Spleen (tissue), 7 donors: ENCODE data around the gene TNFAIP8.

Experiments
- POLR2A ChIP-seq, 3 donors: fragments of 450-650 bp; IDR thresholded peaks; one replicate each; pipeline ENCODE4 v1.5.1; 2017; ENCODE audit warnings: antibody characterized with exemption in 3 of 3, mild to moderate bottlenecking in 1 of 3
- POLR2AphosphoS5 ChIP-seq, 3 donors: sonication (generic); formaldehyde crosslinking; IDR thresholded peaks; one replicate each; pipeline ENCODE4 v1.5.1; 2017; ENCODE audit warnings: antibody characterized with exemption in 3 of 3
- TF ChIP-seq, protein P1 (sequence below), 11 experiments: fragments of 200-600 bp in 7 of 11; fragments of 450-650 bp in 4 of 11; sonication (generic) in 4 of 11; IDR thresholded peaks in 8 of 11; conservative IDR thresholded peaks in 3 of 11; 1 replicate in 7 of 11; 2 replicates in 4 of 11; pipeline versions ENCODE4 v1.4.0 to v1.8.0; 2016 to 2021; ENCODE audit warnings: antibody characterized with exemption in 11 of 11, inconsistent platforms in 4 of 11, mild to moderate bottlenecking in 1 of 11
- donor health status: DM: no; HTN: no; CAD: no; lungs with moderate emphysema.
- donor health status: DM: no; HTN: no; CAD: no.
- donor health status: DM: no; HTN: no; CAD: no.

- TF ChIP-seq POLR2A (IDR thresholded peaks at IDR 0.05) (no peak), POLR2AphosphoS5 (IDR thresholded peaks at IDR 0.05) (peak in 2 of 3 donors; percentile 11 to 56)
- TF ChIP-seq, protein P1, sequence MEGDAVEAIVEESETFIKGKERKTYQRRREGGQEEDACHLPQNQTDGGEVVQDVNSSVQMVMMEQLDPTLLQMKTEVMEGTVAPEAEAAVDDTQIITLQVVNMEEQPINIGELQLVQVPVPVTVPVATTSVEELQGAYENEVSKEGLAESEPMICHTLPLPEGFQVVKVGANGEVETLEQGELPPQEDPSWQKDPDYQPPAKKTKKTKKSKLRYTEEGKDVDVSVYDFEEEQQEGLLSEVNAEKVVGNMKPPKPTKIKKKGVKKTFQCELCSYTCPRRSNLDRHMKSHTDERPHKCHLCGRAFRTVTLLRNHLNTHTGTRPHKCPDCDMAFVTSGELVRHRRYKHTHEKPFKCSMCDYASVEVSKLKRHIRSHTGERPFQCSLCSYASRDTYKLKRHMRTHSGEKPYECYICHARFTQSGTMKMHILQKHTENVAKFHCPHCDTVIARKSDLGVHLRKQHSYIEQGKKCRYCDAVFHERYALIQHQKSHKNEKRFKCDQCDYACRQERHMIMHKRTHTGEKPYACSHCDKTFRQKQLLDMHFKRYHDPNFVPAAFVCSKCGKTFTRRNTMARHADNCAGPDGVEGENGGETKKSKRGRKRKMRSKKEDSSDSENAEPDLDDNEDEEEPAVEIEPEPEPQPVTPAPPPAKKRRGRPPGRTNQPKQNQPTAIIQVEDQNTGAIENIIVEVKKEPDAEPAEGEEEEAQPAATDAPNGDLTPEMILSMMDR (IDR thresholded peaks at IDR 0.05 in 8 of 11, conservative IDR thresholded peaks at IDR 0.05 in 3 of 11) = no peak
Measured at GRCh38 chr5:119318256-119318894, 37.4 kb upstream of the TNFAIP8 start.
